Mammary epithelial cell (primary cell): Measurements from ENCODE around the gene CAPG.

Source experiments
- EZH2 ChIP-seq: IDR thresholded peaks from 2 replicates; pipeline ENCODE4 v1.6.1; 2012; ENCODE audit warnings: low read length, inconsistent platforms, borderline replicate concordance
- TF ChIP-seq, protein P1 (sequence below), 2 donors: IDR thresholded peaks in 1 of 2; conservative IDR thresholded peaks in 1 of 2; 2 replicates each; pipeline ENCODE4 v1.5.1; 2011 to 2012; ENCODE audit warnings: inconsistent platforms in 2 of 2, low read length in 2 of 2, mild to moderate bottlenecking in 2 of 2, control low read depth in 1 of 2, low read depth in 1 of 2; ENCODE audit not compliant: insufficient read depth in 1 of 2; ENCODE audit errors: extremely low read depth in 1 of 2

DNA sequence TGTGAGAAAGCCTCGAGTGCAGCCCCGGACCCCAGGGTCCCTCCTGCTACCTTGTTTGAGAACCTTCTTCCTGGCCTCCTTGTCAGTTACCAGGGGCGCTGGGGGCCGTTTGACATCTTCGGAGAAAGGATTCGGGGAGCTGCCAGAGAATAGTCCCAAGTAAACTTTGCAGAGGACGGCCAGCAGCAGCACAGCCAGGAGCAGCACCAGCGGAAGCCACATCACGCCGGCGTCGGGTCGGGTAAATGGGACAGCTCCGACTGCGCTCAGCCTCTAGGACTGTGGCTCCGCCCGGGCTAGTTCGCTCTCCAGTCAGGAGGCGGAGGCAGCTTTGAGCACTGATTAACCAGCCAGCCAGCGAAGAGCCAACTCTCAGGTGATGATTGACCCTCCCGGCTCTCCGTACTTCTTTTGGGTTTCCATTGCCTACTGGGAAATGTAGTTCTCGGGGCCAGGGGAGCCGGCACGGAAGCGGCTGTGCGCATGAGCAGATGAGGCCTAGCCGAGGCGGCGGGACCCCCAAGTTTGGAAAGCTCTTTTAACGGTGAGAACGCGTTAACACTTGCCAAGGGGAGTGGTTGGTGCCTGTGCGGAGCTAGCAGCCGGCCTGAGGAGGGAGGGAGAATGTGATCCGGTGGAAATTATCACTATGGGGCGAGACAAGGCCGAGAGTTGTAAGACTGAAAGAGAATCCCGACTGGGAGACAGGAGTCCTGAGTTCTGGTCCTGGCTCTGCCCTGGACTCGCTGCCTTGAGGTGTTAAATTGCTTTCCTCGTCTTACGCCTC lies 55.7 kb downstream of the CAPG start, which contains the start of the genes ELMOD3 and RETSAT:
- TF ChIP-seq, protein P1, sequence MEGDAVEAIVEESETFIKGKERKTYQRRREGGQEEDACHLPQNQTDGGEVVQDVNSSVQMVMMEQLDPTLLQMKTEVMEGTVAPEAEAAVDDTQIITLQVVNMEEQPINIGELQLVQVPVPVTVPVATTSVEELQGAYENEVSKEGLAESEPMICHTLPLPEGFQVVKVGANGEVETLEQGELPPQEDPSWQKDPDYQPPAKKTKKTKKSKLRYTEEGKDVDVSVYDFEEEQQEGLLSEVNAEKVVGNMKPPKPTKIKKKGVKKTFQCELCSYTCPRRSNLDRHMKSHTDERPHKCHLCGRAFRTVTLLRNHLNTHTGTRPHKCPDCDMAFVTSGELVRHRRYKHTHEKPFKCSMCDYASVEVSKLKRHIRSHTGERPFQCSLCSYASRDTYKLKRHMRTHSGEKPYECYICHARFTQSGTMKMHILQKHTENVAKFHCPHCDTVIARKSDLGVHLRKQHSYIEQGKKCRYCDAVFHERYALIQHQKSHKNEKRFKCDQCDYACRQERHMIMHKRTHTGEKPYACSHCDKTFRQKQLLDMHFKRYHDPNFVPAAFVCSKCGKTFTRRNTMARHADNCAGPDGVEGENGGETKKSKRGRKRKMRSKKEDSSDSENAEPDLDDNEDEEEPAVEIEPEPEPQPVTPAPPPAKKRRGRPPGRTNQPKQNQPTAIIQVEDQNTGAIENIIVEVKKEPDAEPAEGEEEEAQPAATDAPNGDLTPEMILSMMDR (conservative IDR thresholded peaks at IDR 0.05 in 1 of 2, IDR thresholded peaks at IDR 0.05 in 1 of 2; ENCODE audit: extremely low read depth in 1 of 2, insufficient read depth in 1 of 2, low read depth in 1 of 2, low read length in 2 of 2), result no peak
- TF ChIP-seq EZH2, result no peak
